ENCODE measurements around the gene ABTB2. TPM values are rescaled to one million over a fixed set of nuclear protein-coding genes. Genes with fewer than 3 reads are reported as not detected.

Gene ABTB2
- total and polyA plus RNA-seq, 2 of the 8 experiments (the other 6 are each of a cell fraction or from before 2014, with no cell fraction given), result 7.7 to 10.2 TPM

- H3K9ac ChIP-seq (replicated peaks in 1 of 4; ENCODE audit: extremely low read depth in 1 of 4, low read depth in 3 of 4, low read length in 3 of 4), result no peak overlapping the region
- no peak overlapping the region for H2BK12ac ChIP-seq (ENCODE audit: low read depth, low read length)
- no peak overlapping the region for H3K4ac ChIP-seq (replicated peaks; ENCODE audit: insufficient read length, low read depth, low read length)
- H3K56ac ChIP-seq (replicated peaks; ENCODE audit: insufficient read length, low read depth, low read length), result no peak overlapping the region
- H3K79me1 ChIP-seq (ENCODE audit: low read depth, low read length), result no peaks in the 10 kb centered on the region; the same call in none of the 2 replicates
- no peak overlapping the region for H2BK20ac ChIP-seq (ENCODE audit: low read length)
- no peak overlapping the region for H2BK5ac ChIP-seq (ENCODE audit: low read depth, low read length)
- no peaks in the 10 kb centered on the region for H3K9me3 ChIP-seq (ENCODE audit: insufficient read depth in 2 of 2, low read depth in 1 of 2, low read length in 1 of 2)
- peaks cover 2 to 3% of the 10 kb centered on the region in 2 experiments for H4K20me1 ChIP-seq (replicated peaks in 1 of 2; ENCODE audit: control insufficient read depth in 1 of 2, insufficient read depth in 2 of 2, low read length in 2 of 2)
- H4K8ac ChIP-seq (ENCODE audit: extremely low read depth, insufficient read depth, low read length), result no peak overlapping the region
- H3K27ac ChIP-seq (ENCODE audit: low read depth, low read length), result no peak overlapping the region
- no peak for FAIRE-seq
- WGBS, 2 experiments (ENCODE audit: extremely low coverage in 1 of 2, insufficient coverage in 1 of 2, insufficient read length in 1 of 2, insufficient replicate concordance in 2 of 2, low coverage in 1 of 2, low lambda C conversion rate in 2 of 2, missing lambda C conversion rate in 1 of 2), result 85% methylated on average over 3 of the region's 3 CpGs; no CpG with 5 or more reads in 1 of the 2 experiments
- no peak overlapping the region for H3K23ac ChIP-seq (ENCODE audit: insufficient read length)
- H4K5ac ChIP-seq (ENCODE audit: insufficient read length, low read depth, low read length), result no peak overlapping the region
- H3K36me3 ChIP-seq (ENCODE audit: control insufficient read depth in 2 of 4, insufficient read depth in 4 of 4, low read length in 3 of 4), result no peaks in the 10 kb centered on the region
- H3K27me3 ChIP-seq (replicated peaks in 1 of 4; ENCODE audit: control insufficient read depth in 3 of 4, extremely low read depth in 1 of 4, insufficient read depth in 3 of 4, low read length in 3 of 4), result no peaks in the 10 kb centered on the region
- no peak for DNase-seq (ENCODE audit: low read depth in 1 of 2, low spot score in 2 of 2)
- POLR2A ChIA-PET (ENCODE audit: partially characterized antibody), result no interaction called here
- no peak overlapping the region for H3K18ac ChIP-seq (ENCODE audit: extremely low read depth, low read length)
- no peak overlapping the region for H3K14ac ChIP-seq (ENCODE audit: insufficient read length)
- no peaks in the 10 kb centered on the region; the same call in 1 of the 2 replicates for H3K23me2 ChIP-seq (ENCODE audit: low read depth, low read length)
- no peak overlapping the region for H4K91ac ChIP-seq (replicated peaks; ENCODE audit: insufficient read length, low read length)
- TF ChIP-seq CTCF (IDR thresholded peaks at IDR 0.05; ENCODE audit: control extremely low read depth in 1 of 3, insufficient read depth in 1 of 3, low read depth in 1 of 3, low read length in 3 of 3), result no peak
- TF ChIP-seq POU5F1 (IDR thresholded peaks at IDR 0.05; ENCODE audit: low read depth, low read length), result no peak
- TF ChIP-seq SP1 (IDR thresholded peaks at IDR 0.05; ENCODE audit: low read depth, low read length), result no peak
- no peak for TF ChIP-seq SP2 (IDR thresholded peaks at IDR 0.05; ENCODE audit: low read length)
- TF ChIP-seq SAP30 (IDR thresholded peaks at IDR 0.05; ENCODE audit: insufficient read depth, insufficient replicate concordance, low read length), result no peak
- CTCF ChIA-PET (ENCODE audit: partially characterized antibody), result no interaction called here
- H3K79me2 ChIP-seq (ENCODE audit: control insufficient read depth in 1 of 2, insufficient read depth in 2 of 2, low read length in 2 of 2), result no peaks in the 10 kb centered on the region
- no peak overlapping the region for H2BK15ac ChIP-seq (ENCODE audit: low read length)
- H2BK120ac ChIP-seq (replicated peaks; ENCODE audit: low read depth, low read length), result no peak overlapping the region
- no peak overlapping the region for H2AK5ac ChIP-seq (ENCODE audit: low read depth, low read length)
- H3K4me3 ChIP-seq (ENCODE audit: extremely low read depth in 1 of 4, insufficient read depth in 2 of 4, low read depth in 3 of 4, low read length in 4 of 4), result no peak overlapping the region
- H3K4me2 ChIP-seq (ENCODE audit: insufficient read depth in 1 of 2, low read depth in 2 of 2, low read length in 2 of 2), result no peak overlapping the region
- no peak overlapping the region for H2AFZ ChIP-seq (ENCODE audit: low read length)
- peaks cover 7 to 21% (median 8%) of the 10 kb centered on the region in 4 experiments for H3K4me1 ChIP-seq (replicated peaks in 1 of 4; ENCODE audit: control insufficient read depth in 3 of 4, insufficient read depth in 4 of 4, low read length in 3 of 4)
Measured at GRCh38 chr11:34267417-34267816, 90.4 kb downstream of the ABTB2 start.
